CD8-positive, alpha-beta memory T cell (primary cell): ENCODE results near the gene DNAAF1. TPM values are rescaled to one million over a fixed set of nuclear protein-coding genes. Genes with fewer than 3 reads are reported as not detected.
"Not testable (repeated sequence)": the region's sequence is repeated elsewhere in the genome, so short reads cannot be mapped to it uniquely, and the experiment has no call there.

Experiments used
- CTCF ChIA-PET: fragments of 350-600 bp; sonication (Branson Sonifier 250); formaldehyde crosslinking; loops from one replicate; lab custom pipeline; 2021; ENCODE audit warnings: antibody characterized with exemption; lab: Charles Lee
- POLR2A ChIA-PET: fragments of 350-600 bp; sonication (Branson Sonifier 250); formaldehyde crosslinking; loops from one replicate; lab custom pipeline; 2021; ENCODE audit warnings: antibody characterized with exemption; lab: Charles Lee
- DNase-seq, 5 donors: peaks; one replicate each; pipeline versions ENCODE4 v3.0.0 to v3.0.0-alpha.2; 2020 to 2022; ENCODE audit warnings: mixed read lengths in 1 of 5
- H3K27ac ChIP-seq: one replicate; pipeline ENCODE4 v1.7.0; 2013; ENCODE audit warnings: low read depth, mild to moderate bottlenecking, low read length, moderate library complexity
- H3K27me3 ChIP-seq: 2 replicates; pipeline ENCODE4 v1.7.0; 2013; ENCODE audit warnings: low read length, mild to moderate bottlenecking; ENCODE audit not compliant: insufficient read depth, poor library complexity, severe bottlenecking
- H3K36me3 ChIP-seq: 2 replicates; pipeline ENCODE4 v1.7.0; 2013; ENCODE audit warnings: mild to moderate bottlenecking, low read length, moderate library complexity; ENCODE audit not compliant: insufficient read depth
- H3K4me1 ChIP-seq: 2 replicates; pipeline ENCODE4 v1.7.0; 2013; ENCODE audit warnings: mild to moderate bottlenecking, low read length, moderate library complexity; ENCODE audit not compliant: insufficient read depth
- H3K4me3 ChIP-seq: 2 replicates; pipeline ENCODE4 v1.7.0; 2013; ENCODE audit warnings: mild to moderate bottlenecking, low read length
- H3K9me3 ChIP-seq: 2 replicates; pipeline ENCODE4 v1.7.0; 2013; ENCODE audit warnings: mild to moderate bottlenecking, low read length
- H3K27ac Mint-ChIP-seq, 8 donors: one replicate each; pipeline ENCODE4 v1.8.0; 2020 to 2021; ENCODE audit warnings: mixed read lengths in 8 of 8, mild to moderate bottlenecking in 6 of 8, inconsistent platforms in 3 of 8, moderate library complexity in 3 of 8
- H3K27me3 Mint-ChIP-seq, 2 donors: one replicate each; pipeline ENCODE4 v1.8.0; 2020 to 2021; ENCODE audit warnings: mixed read lengths in 2 of 2, mild to moderate bottlenecking in 1 of 2, moderate library complexity in 1 of 2
- H3K36me3 Mint-ChIP-seq, 3 donors: one replicate each; pipeline ENCODE4 v1.8.0; 2020 to 2021; ENCODE audit warnings: mixed read lengths in 3 of 3, inconsistent platforms in 1 of 3, mild to moderate bottlenecking in 1 of 3
- H3K4me1 Mint-ChIP-seq, 3 donors: one replicate each; pipeline ENCODE4 v1.8.0; 2020 to 2021; ENCODE audit warnings: mixed read lengths in 3 of 3, inconsistent platforms in 1 of 3, mild to moderate bottlenecking in 1 of 3
- H3K4me3 Mint-ChIP-seq, 7 donors: one replicate each; pipeline ENCODE4 v1.8.0; 2020 to 2021; ENCODE audit warnings: mixed read lengths in 7 of 7, mild to moderate bottlenecking in 6 of 7, moderate library complexity in 4 of 7, inconsistent platforms in 2 of 7
- H3K9me3 Mint-ChIP-seq, 5 donors: one replicate each; pipeline ENCODE4 v1.8.0; 2020 to 2022; ENCODE audit warnings: mixed read lengths in 5 of 5, mild to moderate bottlenecking in 3 of 5, moderate library complexity in 2 of 5, inconsistent platforms in 1 of 5
- polyA plus RNA-seq: library from polyadenylated mRNA; unstranded; fragments of 300-500 nt; fragmentation: Illumina TruSeq; gene quantifications from one replicate; pipeline ENCODE4 v1.2.3, GENCODE V29; 2021
- total RNA-seq, 2 experiments: library from RNA; stranded (reverse); gene quantifications; one replicate each; pipeline ENCODE4 v1.2.3, GENCODE V29; 2021

The DNAAF1 gene
- total and polyA plus RNA-seq, 3 experiments from 2014 or later = 0.31 to 1.5 TPM; not detected in 1

DNA sequence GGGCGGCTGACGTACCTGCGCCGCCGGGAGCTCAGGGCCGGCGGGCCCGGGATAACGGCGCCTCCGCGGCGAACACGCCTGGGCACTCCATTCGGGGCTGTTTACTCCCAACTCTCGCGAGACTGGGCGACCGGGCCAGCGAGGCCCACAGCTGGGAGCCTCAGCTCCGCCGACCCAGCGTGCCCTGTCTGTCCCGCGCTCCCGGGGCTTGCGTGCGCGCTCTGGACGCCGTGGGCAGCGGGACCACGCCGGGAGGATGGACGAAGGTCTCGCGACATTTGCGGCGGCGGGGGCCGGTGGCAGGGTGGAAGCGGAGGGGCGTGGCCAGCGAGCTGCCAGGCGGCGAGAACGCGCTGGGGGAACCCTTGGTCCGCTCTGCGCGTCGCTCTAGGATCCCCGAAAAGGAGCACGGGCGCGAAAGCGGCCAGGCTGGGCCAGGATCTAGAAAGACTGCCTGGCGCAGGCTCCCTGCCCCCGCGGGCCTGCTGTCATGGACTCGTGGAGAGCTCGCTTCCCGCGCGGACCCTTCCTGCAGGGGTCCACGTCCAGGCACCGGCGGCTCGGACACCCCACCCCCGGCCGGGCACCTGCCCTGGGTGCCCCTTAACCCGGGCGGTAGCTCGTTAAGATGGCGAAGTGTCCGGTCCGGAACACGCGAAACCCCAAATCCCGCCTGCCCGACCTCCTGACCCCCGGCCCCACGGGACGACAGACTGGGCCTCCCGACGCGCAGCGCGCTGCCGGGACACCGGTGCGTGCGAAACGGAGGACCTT, 28.2 kb upstream of the DNAAF1 start, which contains the start of gene MBTPS1:
TSS of gene MBTPS1 (minus strand) at position 223 of the 774 bp plus-strand sequence. CDS start 15,159 bp downstream, outside the sequence.
- peak; percentile 98 for DNase-seq
- CTCF ChIA-PET = interaction anchor here (0.8 to 2.2 kb wide), 10 partner anchors 12 to 70 kb away, joined by 3 to 22 read pairs (median 7); partner anchors contain the start of genes DNAAF1, HSDL1 and TAF1C
- Mint-ChIP-seq H3K9me3 (no peaks in the 10 kb centered on the region), H3K36me3 (peaks cover 0 to 16% (median 0%) of the 10 kb centered on the region in 3 donors), H3K27ac (peak within 1 kb of the TSS; percentile 95 to 100 (median 98)), H3K4me3 (peak within 1 kb of the TSS; percentile 92 to 95 (median 93)), H3K27me3 (peaks cover 0 to 1% of the 10 kb centered on the region in 2 donors), H3K4me1 (peaks cover 19 to 42% (median 33%) of the 10 kb centered on the region in 3 donors)
- Histone ChIP-seq H3K4me3 (peak within 1 kb of the TSS; percentile 86), H3K27me3 (no peaks in the 10 kb centered on the region), H3K9me3 (no peaks in the 10 kb centered on the region), H3K36me3 (no peaks in the 10 kb centered on the region), H3K4me1 (peaks cover 23% of the 10 kb centered on the region), H3K27ac (peak within 1 kb of the TSS; percentile 87)
- POLR2A ChIA-PET = interaction anchor here (1.2 to 2.5 kb wide), 4 partner anchors 16 to 70 kb away, joined by 3 to 24 read pairs (median 8); partner anchors contain the start of genes DNAAF1, HSDL1 and TAF1C

DNA sequence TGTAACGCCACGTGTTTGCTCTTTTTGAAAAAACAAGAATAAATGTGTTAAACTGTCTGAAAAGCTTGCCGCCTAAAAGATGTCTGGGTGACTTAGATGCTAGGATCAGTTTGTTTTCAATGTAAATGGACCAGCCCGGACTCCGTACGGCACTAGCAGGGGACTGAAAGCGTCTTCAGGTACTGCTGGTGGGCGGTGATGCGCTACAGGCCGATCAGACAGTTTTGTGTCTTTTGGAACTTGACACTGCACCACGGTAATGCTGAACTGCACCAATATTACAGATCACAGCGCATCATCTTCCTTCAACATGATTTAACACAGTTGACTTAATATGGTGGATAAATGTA, 27.6 kb upstream of the DNAAF1 start:
- peak in 3 of 5 donors; percentile 8 to 58 (median 46) for DNase-seq
- H3K9me3 Mint-ChIP-seq = no peaks in the 10 kb centered on the region
- H3K27me3 Mint-ChIP-seq = peaks cover 0 to 1% of the 10 kb centered on the region in 2 donors
- Histone ChIP-seq H3K36me3 (no peaks in the 10 kb centered on the region), H3K27me3 (no peaks in the 10 kb centered on the region), H3K27ac (peak overlapping the region; percentile 87), H3K9me3 (no peaks in the 10 kb centered on the region), H3K4me3 (peak overlapping the region; percentile 86), H3K4me1 (peaks cover 23% of the 10 kb centered on the region)
- H3K36me3 Mint-ChIP-seq = peaks cover 0 to 19% (median under 1%) of the 10 kb centered on the region in 3 donors
- peak overlapping the region; percentile 90 to 95 (median 92) for H3K4me3 Mint-ChIP-seq
- POLR2A ChIA-PET = interaction anchor here (1.2 to 2.5 kb wide), 4 partner anchors 17 to 69 kb away, joined by 3 to 24 read pairs (median 8); partner anchors contain the start of genes DNAAF1, HSDL1 and TAF1C
- CTCF ChIA-PET = interaction anchor here (1.6 to 2.2 kb wide), 4 partner anchors 15 to 69 kb away, joined by 8 to 22 read pairs (median 12); partner anchors contain the start of gene TAF1C
- H3K4me1 Mint-ChIP-seq = peaks cover 19 to 42% (median 33%) of the 10 kb centered on the region in 3 donors
- peak overlapping the region; percentile 78 to 97 (median 93) for H3K27ac Mint-ChIP-seq

- H3K27me3 Mint-ChIP-seq, CTCF ChIA-PET, H3K4me3 ChIP-seq, H3K9me3 ChIP-seq, H3K9me3 Mint-ChIP-seq, H3K27me3 ChIP-seq, POLR2A ChIA-PET, H3K27ac ChIP-seq, H3K36me3 ChIP-seq, DNase-seq: not testable (repeated sequence)
- Mint-ChIP-seq H3K4me3 (peak overlapping the region; percentile 44 to 77 (median 64)), H3K27ac (peak overlapping the region in 4 of 8 donors; percentile 14 to 75 (median 25)), H3K36me3 (peaks cover 0 to 26% (median 3%) of the 10 kb centered on the region in 3 donors), H3K4me1 (peaks cover 16 to 37% (median 29%) of the 10 kb centered on the region in 3 donors)
- H3K4me1 ChIP-seq = peaks cover 23% of the 10 kb centered on the region
Observed at GRCh38 chr16:84118315-84118714, 26.8 kb upstream of the DNAAF1 start.

DNA sequence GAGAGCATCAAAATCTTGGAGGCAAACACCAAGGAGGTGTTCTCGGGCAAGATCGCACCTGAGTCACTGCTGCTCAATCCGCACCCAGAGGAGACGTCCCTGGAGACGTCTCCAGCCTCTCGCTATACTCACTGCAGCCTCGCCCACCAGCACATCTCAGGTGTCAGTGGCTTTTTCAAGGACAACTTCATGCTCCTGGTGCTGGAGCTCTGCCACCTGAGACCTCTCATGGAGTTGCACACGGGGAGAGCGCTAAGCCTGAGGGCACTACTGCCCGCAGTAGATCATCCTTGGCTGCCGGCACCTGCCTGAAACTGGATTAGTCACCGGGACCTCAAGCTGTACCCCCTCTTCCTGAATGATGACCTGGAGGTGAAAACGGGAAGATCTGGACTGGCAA, 25.7 kb upstream of the DNAAF1 start:
- ChIA-PET CTCF (no interaction called here), POLR2A (no interaction called here)
- H3K4me1 Mint-ChIP-seq = peaks cover 13 to 29% (median 22%) of the 10 kb centered on the region in 3 donors
- Histone ChIP-seq H3K4me1 (peaks cover 21% of the 10 kb centered on the region), H3K27ac (no peak overlapping the region), H3K36me3 (peaks cover 7% of the 10 kb centered on the region), H3K4me3 (no peak overlapping the region), H3K27me3 (no peaks in the 10 kb centered on the region), H3K9me3 (no peaks in the 10 kb centered on the region)
- peak overlapping the region in 1 of 7 donors; percentile 23 for H3K4me3 Mint-ChIP-seq
- H3K27ac Mint-ChIP-seq = no peak overlapping the region
- DNase-seq = no peak
- peaks cover 0 to 33% (median 3%) of the 10 kb centered on the region in 3 donors for H3K36me3 Mint-ChIP-seq
- H3K27me3 Mint-ChIP-seq = peaks cover 0 to 1% of the 10 kb centered on the region in 2 donors
- H3K9me3 Mint-ChIP-seq = no peaks in the 10 kb centered on the region

DNA sequence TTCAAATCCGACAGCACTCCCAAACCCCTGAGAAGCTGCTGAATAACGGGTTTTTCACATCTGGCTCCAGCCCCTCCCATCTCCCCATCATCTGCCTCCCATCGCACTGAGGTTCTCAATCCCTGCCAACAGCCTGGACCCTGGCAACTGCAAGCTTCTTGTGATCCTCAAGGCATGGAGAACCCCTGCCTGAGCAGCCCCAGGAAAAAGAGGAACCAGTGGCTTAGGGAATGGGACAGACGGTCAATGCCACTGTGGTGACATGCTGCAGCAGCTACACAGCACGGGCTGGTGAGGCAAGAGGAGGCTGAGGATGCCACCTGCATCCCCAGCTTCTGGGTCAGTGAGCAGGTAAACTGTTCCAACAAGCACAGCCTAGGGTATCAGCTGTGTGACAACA, 25.1 kb upstream of the DNAAF1 start:
- no peak overlapping the region for H3K4me3 ChIP-seq
- peaks cover 12 to 24% (median 18%) of the 10 kb centered on the region in 3 donors for H3K4me1 Mint-ChIP-seq
- CTCF ChIA-PET = no interaction called here
- peaks cover 0 to 1% of the 10 kb centered on the region in 2 donors for H3K27me3 Mint-ChIP-seq
- no peaks in the 10 kb centered on the region for H3K9me3 Mint-ChIP-seq
- no peak overlapping the region for H3K27ac Mint-ChIP-seq
- POLR2A ChIA-PET = no interaction called here
- no peaks in the 10 kb centered on the region for H3K27me3 ChIP-seq
- H3K4me1 ChIP-seq = peaks cover 19% of the 10 kb centered on the region
- peaks cover 8% of the 10 kb centered on the region for H3K36me3 ChIP-seq
- H3K4me3 Mint-ChIP-seq = no peak overlapping the region
- no peak overlapping the region for H3K27ac ChIP-seq
- H3K36me3 Mint-ChIP-seq = peaks cover 0 to 36% (median 3%) of the 10 kb centered on the region in 3 donors
- H3K9me3 ChIP-seq = no peaks in the 10 kb centered on the region
- DNase-seq = no peak

GRCh38 chr16:84121007-84121406, 24.1 kb upstream of the DNAAF1 start:
- peaks cover 8% of the 10 kb centered on the region for H3K36me3 ChIP-seq
- no peak overlapping the region for H3K27ac ChIP-seq
- H3K4me1 ChIP-seq = peaks cover 9% of the 10 kb centered on the region
- H3K27me3 Mint-ChIP-seq = peaks cover 0 to 1% of the 10 kb centered on the region in 2 donors
- no peaks in the 10 kb centered on the region for H3K9me3 Mint-ChIP-seq
- H3K27me3 ChIP-seq = no peaks in the 10 kb centered on the region
- no peak overlapping the region for H3K4me3 ChIP-seq
- H3K36me3 Mint-ChIP-seq = peaks cover 0 to 38% (median 6%) of the 10 kb centered on the region in 3 donors
- peaks cover 6 to 14% (median 8%) of the 10 kb centered on the region in 3 donors for H3K4me1 Mint-ChIP-seq
- peak overlapping the region in 1 of 8 donors; percentile 11 for H3K27ac Mint-ChIP-seq
- ChIA-PET POLR2A (no interaction called here), CTCF (no interaction called here)
- no peak overlapping the region for H3K4me3 Mint-ChIP-seq
- no peak for DNase-seq
- H3K9me3 ChIP-seq = no peaks in the 10 kb centered on the region

GRCh38 chr16:84124257-84125073, 20.6 kb upstream of the DNAAF1 start:
- H3K4me3 Mint-ChIP-seq = no peak overlapping the region
- H3K9me3 Mint-ChIP-seq = no peaks in the 10 kb centered on the region
- no peaks in the 10 kb centered on the region for H3K4me1 ChIP-seq
- no peaks in the 10 kb centered on the region for H3K9me3 ChIP-seq
- peak overlapping the region in 1 of 8 donors; percentile 5 for H3K27ac Mint-ChIP-seq
- DNase-seq = no peak
- H3K27me3 Mint-ChIP-seq = no peaks in the 10 kb centered on the region
- ChIA-PET CTCF (interaction anchor here (1.2 kb wide), 1 partner anchor 9 kb away, joined by 3 read pairs; no protein-coding TSS in a partner anchor), POLR2A (no interaction called here)
- no peaks in the 10 kb centered on the region for H3K27me3 ChIP-seq
- H3K36me3 Mint-ChIP-seq = peaks cover 4 to 50% (median 11%) of the 10 kb centered on the region in 3 donors
- H3K4me1 Mint-ChIP-seq = no peaks in the 10 kb centered on the region
- H3K36me3 ChIP-seq = peaks cover 9% of the 10 kb centered on the region
- no peak overlapping the region for H3K27ac ChIP-seq
- no peak overlapping the region for H3K4me3 ChIP-seq
